Mesodermal cell (in vitro differentiated cells): ENCODE results near the gene GPD1.
"Not testable (repeated sequence)": the region's sequence is repeated elsewhere in the genome, so short reads cannot be mapped to it uniquely, and the experiment has no call there.

Experiments used
- H3K27ac ChIP-seq: 2 replicates; pipeline ENCODE4 v1.7.0; 2013; ENCODE audit warnings: mild to moderate bottlenecking, low read depth, low read length, moderate library complexity; ENCODE audit not compliant: severe bottlenecking
- H3K36me3 ChIP-seq: 2 replicates; pipeline ENCODE4 v1.7.1; 2013; ENCODE audit warnings: mild to moderate bottlenecking, low read length, moderate library complexity; ENCODE audit not compliant: control insufficient read depth, insufficient read depth
- H3K4me1 ChIP-seq: one replicate; pipeline ENCODE4 v1.7.1; 2013; ENCODE audit warnings: mild to moderate bottlenecking, low read length; ENCODE audit not compliant: insufficient read depth, control insufficient read depth, poor library complexity, severe bottlenecking
- H3K4me3 ChIP-seq: 2 replicates; pipeline ENCODE4 v1.7.0; 2013; ENCODE audit warnings: low read length, control low read depth, mild to moderate bottlenecking; ENCODE audit not compliant: insufficient read depth, poor library complexity, severe bottlenecking; ENCODE audit errors: extremely low read depth
- H3K9me3 ChIP-seq: 2 replicates; pipeline ENCODE4 v1.7.1; 2013; ENCODE audit warnings: mild to moderate bottlenecking, low read length, moderate library complexity; ENCODE audit not compliant: control insufficient read depth
- WGBS, 2 experiments: methylation state at CpG; one replicate each; pipeline ENCODE4 v1.1.5; 2013; ENCODE audit warnings: missing lambda C conversion rate in 2 of 2; ENCODE audit not compliant: insufficient coverage in 2 of 2; 5-methylcytosine and 5-hydroxymethylcytosine counted together

GPD1 gene

GRCh38 chr12:50074936-50075807 lies 28.6 kb upstream of the GPD1 start:
- Histone ChIP-seq H3K27ac (no peak overlapping the region), H3K4me3 (no peak overlapping the region), H3K36me3 (no peaks in the 10 kb centered on the region), H3K4me1 (peaks cover 18% of the 10 kb centered on the region), H3K9me3 (no peaks in the 10 kb centered on the region)
- 0 to 24% methylated on average over 1 to 8 of the region's 9 CpGs for WGBS, 2 experiments

DNA sequence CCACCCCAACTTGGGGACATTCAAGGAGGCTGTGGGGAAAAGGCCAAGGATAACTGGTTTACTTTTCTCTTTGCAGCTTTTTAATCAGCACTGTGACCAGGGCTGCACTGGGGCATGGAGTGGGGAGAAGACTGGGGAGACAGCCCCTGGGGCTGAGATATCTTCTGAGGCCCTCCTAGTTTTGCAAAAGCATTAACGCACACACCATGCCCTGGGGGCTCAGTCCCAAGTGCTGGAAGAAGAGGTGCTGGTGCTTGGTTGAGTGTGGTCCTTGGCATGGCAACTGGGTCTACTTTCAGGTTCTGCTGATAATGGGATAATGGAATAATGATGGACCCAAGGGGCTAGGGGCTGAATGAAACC lies 28.0 kb upstream of the GPD1 start:
- WGBS, 2 experiments: 100% methylated on average over 1 of the region's 1 CpG

GRCh38 chr12:50077099-50077498 lies 26.7 kb upstream of the GPD1 start:
- WGBS, 2 experiments: 87 to 94% methylated on average over 9 to 12 of the region's 12 CpGs
- Histone ChIP-seq H3K36me3 (no peaks in the 10 kb centered on the region), H3K4me3 (no peak overlapping the region), H3K27ac (no peak overlapping the region), H3K4me1 (peaks cover 15% of the 10 kb centered on the region), H3K9me3 (no peaks in the 10 kb centered on the region)

More for the DNA sequence above, 28.0 kb upstream of the GPD1 start:
- Histone ChIP-seq H3K4me3 (no peak overlapping the region), H3K9me3 (no peaks in the 10 kb centered on the region), H3K36me3 (no peaks in the 10 kb centered on the region), H3K4me1 (peaks cover 18% of the 10 kb centered on the region), H3K27ac (no peak overlapping the region)

- H3K9me3 ChIP-seq: no peaks in the 10 kb centered on the region
- WGBS, 2 experiments: 92 to 93% methylated on average over 6 to 10 of the region's 10 CpGs
- no peaks in the 10 kb centered on the region for H3K36me3 ChIP-seq
- H3K4me3 ChIP-seq: no peak overlapping the region
- no peak overlapping the region for H3K27ac ChIP-seq
- peaks cover 10% of the 10 kb centered on the region for H3K4me1 ChIP-seq
Observed at GRCh38 chr12:50078281-50078680, 25.5 kb upstream of the GPD1 start.

GRCh38 chr12:50079771-50080170 lies 24.0 kb upstream of the GPD1 start:
- 82 to 83% methylated on average over 2 to 5 of the region's 5 CpGs for WGBS, 2 experiments
- H3K36me3 ChIP-seq: no peaks in the 10 kb centered on the region
- H3K4me3 ChIP-seq: no peak overlapping the region
- H3K4me1 ChIP-seq: peaks cover 9% of the 10 kb centered on the region
- H3K9me3 ChIP-seq: no peaks in the 10 kb centered on the region
- no peak overlapping the region for H3K27ac ChIP-seq

DNA sequence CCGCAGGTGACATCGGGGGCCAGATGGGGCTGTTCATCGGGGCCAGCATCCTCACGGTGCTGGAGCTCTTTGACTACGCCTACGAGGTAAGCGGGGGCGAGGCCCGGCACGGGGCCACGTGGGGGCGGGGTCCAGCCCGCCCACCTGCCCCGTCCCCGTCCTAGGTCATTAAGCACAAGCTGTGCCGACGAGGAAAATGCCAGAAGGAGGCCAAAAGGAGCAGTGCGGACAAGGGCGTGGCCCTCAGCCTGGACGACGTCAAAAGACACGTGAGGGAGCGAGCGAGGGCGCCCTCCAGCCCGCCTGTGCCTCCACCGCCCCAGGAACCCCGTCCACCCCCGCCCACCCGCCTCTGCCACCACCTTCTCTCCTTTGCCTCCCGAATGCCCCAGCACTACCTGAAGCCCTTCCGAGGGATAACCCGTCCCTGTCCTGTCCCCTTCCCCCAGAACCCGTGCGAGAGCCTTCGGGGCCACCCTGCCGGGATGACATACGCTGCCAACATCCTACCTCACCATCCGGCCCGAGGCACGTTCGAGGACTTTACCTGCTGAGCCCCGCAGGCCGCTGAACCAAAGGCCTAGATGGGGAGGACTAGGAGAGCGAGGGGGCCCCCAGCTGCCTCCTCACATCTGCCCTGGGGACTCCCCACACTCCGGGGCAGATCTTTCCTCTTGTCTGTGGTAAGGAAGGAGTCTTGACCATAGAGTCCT lies 22.6 kb upstream of the GPD1 start:
- Histone ChIP-seq H3K36me3 (peaks cover under 1% of the 10 kb centered on the region), H3K4me3 (no peak overlapping the region), H3K9me3 (no peaks in the 10 kb centered on the region), H3K27ac (no peak overlapping the region), H3K4me1 (no peaks in the 10 kb centered on the region)
- WGBS, 2 experiments: 67 to 75% methylated on average over 29 to 41 of the region's 46 CpGs

- no peak overlapping the region for H3K27ac ChIP-seq
- WGBS, 2 experiments: 90% methylated on average over 6 to 7 of the region's 7 CpGs
- H3K9me3 ChIP-seq: no peaks in the 10 kb centered on the region
- peaks cover 9% of the 10 kb centered on the region for H3K4me1 ChIP-seq
- H3K36me3 ChIP-seq: peaks cover 14% of the 10 kb centered on the region
- H3K4me3 ChIP-seq: no peak overlapping the region
Observed at GRCh38 chr12:50082644-50083043, 21.2 kb upstream of the GPD1 start.

DNA sequence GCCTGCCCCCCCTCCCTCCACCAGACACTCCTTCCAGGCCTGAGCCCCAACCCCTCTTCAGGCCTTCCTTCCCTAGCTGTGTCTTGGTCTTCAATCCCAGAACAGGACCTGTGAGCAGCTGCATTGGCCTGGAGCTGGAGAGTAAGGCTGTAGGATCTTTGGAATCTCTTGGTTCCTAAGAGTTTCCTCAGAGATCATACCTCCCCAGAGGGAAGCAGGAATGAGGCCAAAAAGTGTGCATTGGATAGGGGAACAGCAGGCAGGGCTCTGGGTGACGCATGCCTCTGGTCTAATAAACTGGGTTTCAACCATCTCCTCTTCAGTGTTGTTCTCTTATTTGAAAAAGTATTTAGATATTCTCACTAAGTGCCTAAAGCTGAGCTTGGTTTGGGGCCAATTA lies 20.5 kb upstream of the GPD1 start:
- WGBS, 2 experiments: no CpG with 5 or more reads among the region's 1 CpG
- peaks cover 15% of the 10 kb centered on the region for H3K4me1 ChIP-seq
- H3K27ac ChIP-seq: no peak overlapping the region
- no peak overlapping the region for H3K4me3 ChIP-seq
- peaks cover 19% of the 10 kb centered on the region for H3K36me3 ChIP-seq
- no peaks in the 10 kb centered on the region for H3K9me3 ChIP-seq

DNA sequence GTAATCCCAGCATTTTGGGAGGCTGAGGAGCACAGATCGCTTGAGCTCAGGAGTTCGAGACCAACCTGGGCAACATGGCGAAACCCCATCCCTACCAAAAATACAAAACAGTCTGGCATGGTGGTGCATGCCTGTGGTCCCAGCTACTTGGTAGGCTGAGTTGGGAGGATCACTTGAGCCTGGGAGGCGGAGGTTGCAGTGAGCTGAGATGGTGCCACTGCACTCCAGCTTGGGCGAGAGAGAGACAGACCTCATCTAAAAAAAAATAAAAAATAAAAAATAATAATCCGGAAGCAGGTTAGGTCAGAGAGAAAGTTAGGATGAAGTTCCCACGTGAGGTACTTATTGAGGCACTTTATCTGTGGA lies 19.4 kb upstream of the GPD1 start:
- H3K4me3 ChIP-seq: peak overlapping the region; percentile 72
- peaks cover 17% of the 10 kb centered on the region for H3K4me1 ChIP-seq
- H3K36me3 ChIP-seq: peaks cover 29% of the 10 kb centered on the region
- peak overlapping the region; percentile 90 for H3K27ac ChIP-seq
- 0 to 71% methylated on average over 1 to 4 of the region's 7 CpGs for WGBS, 2 experiments
- H3K9me3 ChIP-seq: not testable (repeated sequence)

DNA sequence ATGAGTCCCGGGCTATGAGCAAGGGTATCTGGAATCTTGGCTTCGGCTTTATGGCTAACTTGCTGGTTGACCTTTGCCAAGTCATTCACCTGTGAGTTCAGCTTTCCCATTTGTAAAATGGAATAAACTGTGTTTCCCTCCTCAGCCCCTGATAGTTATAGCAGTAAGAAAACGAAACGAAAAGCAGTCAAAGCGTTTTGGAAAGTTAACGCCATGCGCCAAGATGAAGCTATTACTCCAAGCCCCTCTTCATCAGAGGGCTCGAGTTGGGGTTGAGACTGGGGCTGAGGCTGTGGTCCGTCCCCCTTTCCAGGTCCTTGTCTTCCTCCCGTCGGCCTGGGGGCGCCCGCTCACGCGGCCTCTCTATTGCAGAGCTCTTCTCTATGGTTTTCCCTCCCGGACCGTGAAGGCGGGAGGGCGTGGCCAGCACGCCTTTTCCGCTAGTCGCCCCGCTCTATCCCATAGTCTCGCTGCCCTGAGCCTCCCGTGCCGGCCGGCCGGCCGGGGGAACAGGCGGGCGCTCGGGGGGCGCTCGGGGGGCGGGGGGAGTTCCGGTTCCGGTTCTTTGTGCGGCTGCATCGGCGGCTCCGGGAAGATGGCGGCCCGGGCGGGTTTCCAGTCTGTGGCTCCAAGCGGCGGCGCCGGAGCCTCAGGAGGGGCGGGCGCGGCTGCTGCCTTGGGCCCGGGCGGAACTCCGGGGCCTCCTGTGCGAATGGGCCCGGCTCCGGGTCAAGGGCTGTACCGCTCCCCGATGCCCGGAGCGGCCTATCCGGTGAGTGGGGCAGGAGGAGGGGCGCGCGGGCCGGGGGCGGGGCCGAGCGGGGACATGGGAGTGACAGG lies 18.8 kb upstream of the GPD1 start, which contains the start of gene SMARCD1:
SMARCD1 (plus strand) TSS at position 568 of the 840 bp plus-strand sequence; CDS start at position 596, 28 bp downstream.
- 2 to 3% methylated on average over 34 to 52 of the region's 69 CpGs for WGBS, 2 experiments
- H3K4me3 ChIP-seq: peak within 1 kb of the TSS; percentile 72
- peaks cover 34% of the 10 kb centered on the region for H3K36me3 ChIP-seq
- no peaks in the 10 kb centered on the region for H3K9me3 ChIP-seq
- H3K27ac ChIP-seq: peak within 1 kb of the TSS; percentile 90
- peaks cover 17% of the 10 kb centered on the region for H3K4me1 ChIP-seq
